ENCODE measurements around the gene PRDM1.

PRDM1 gene

GRCh38 chr6:106069478-106069877 is 16.7 kb upstream of the PRDM1 start:
- H3K79me2 ChIP-seq (ENCODE audit: control insufficient read depth, insufficient read depth, low read length, unreplicated experiment), result no peaks in the 10 kb centered on the region
- no peaks in the 10 kb centered on the region for H3K36me3 ChIP-seq (ENCODE audit: insufficient read depth, low read length)
- H3K4me1 ChIP-seq (ENCODE audit: control insufficient read depth, insufficient read depth, low read length, unreplicated experiment), result peaks cover 24% of the 10 kb centered on the region
- H3K27ac ChIP-seq (ENCODE audit: low read depth, low read length), result no peak overlapping the region
- no peak overlapping the region for H2AFZ ChIP-seq (ENCODE audit: low read length, unreplicated experiment)
- peak overlapping the region; percentile 26 for H3K4me3 ChIP-seq (ENCODE audit: low read depth, low read length)
- no peaks in the 10 kb centered on the region for H3K27me3 ChIP-seq (ENCODE audit: insufficient read depth, low read length)

GRCh38 chr6:106070636-106071035 is 15.5 kb upstream of the PRDM1 start:
- H3K36me3 ChIP-seq (ENCODE audit: insufficient read depth, low read length), result no peaks in the 10 kb centered on the region
- no peak overlapping the region for H2AFZ ChIP-seq (ENCODE audit: low read length, unreplicated experiment)
- H3K27ac ChIP-seq (ENCODE audit: low read depth, low read length), result no peak overlapping the region
- H3K4me3 ChIP-seq (ENCODE audit: low read depth, low read length), result no peak overlapping the region
- no peaks in the 10 kb centered on the region for H3K79me2 ChIP-seq (ENCODE audit: control insufficient read depth, insufficient read depth, low read length, unreplicated experiment)
- H3K27me3 ChIP-seq (ENCODE audit: insufficient read depth, low read length), result no peaks in the 10 kb centered on the region
- H3K4me1 ChIP-seq (ENCODE audit: control insufficient read depth, insufficient read depth, low read length, unreplicated experiment), result peaks cover 18% of the 10 kb centered on the region

- no peak overlapping the region for H2AFZ ChIP-seq (ENCODE audit: low read length, unreplicated experiment)
- no peaks in the 10 kb centered on the region for H3K27me3 ChIP-seq (ENCODE audit: insufficient read depth, low read length)
- H3K36me3 ChIP-seq (ENCODE audit: insufficient read depth, low read length), result no peaks in the 10 kb centered on the region
- H3K4me1 ChIP-seq (ENCODE audit: control insufficient read depth, insufficient read depth, low read length, unreplicated experiment), result peaks cover 13% of the 10 kb centered on the region
- H3K27ac ChIP-seq (ENCODE audit: low read depth, low read length), result no peak overlapping the region
- H3K4me3 ChIP-seq (ENCODE audit: low read depth, low read length), result no peak overlapping the region
- no peaks in the 10 kb centered on the region for H3K79me2 ChIP-seq (ENCODE audit: control insufficient read depth, insufficient read depth, low read length, unreplicated experiment)
Observed at GRCh38 chr6:106072501-106073090, 13.5 kb upstream of the PRDM1 start.

- H2AFZ ChIP-seq (ENCODE audit: low read length, unreplicated experiment), result no peak overlapping the region
- no peaks in the 10 kb centered on the region for H3K27me3 ChIP-seq (ENCODE audit: insufficient read depth, low read length)
- no peak overlapping the region for H3K4me3 ChIP-seq (ENCODE audit: low read depth, low read length)
- no peak overlapping the region for H3K27ac ChIP-seq (ENCODE audit: low read depth, low read length)
- no peaks in the 10 kb centered on the region for H3K36me3 ChIP-seq (ENCODE audit: insufficient read depth, low read length)
- H3K4me1 ChIP-seq (ENCODE audit: control insufficient read depth, insufficient read depth, low read length, unreplicated experiment), result peaks cover 10% of the 10 kb centered on the region
- H3K79me2 ChIP-seq (ENCODE audit: control insufficient read depth, insufficient read depth, low read length, unreplicated experiment), result no peaks in the 10 kb centered on the region
Observed at GRCh38 chr6:106074146-106074545, 12.0 kb upstream of the PRDM1 start.

- H3K4me3 ChIP-seq (ENCODE audit: low read depth, low read length), result no peak overlapping the region
- no peaks in the 10 kb centered on the region for H3K4me1 ChIP-seq (ENCODE audit: control insufficient read depth, insufficient read depth, low read length, unreplicated experiment)
- H3K79me2 ChIP-seq (ENCODE audit: control insufficient read depth, insufficient read depth, low read length, unreplicated experiment), result no peaks in the 10 kb centered on the region
- H3K27me3 ChIP-seq (ENCODE audit: insufficient read depth, low read length), result no peaks in the 10 kb centered on the region
- H3K36me3 ChIP-seq (ENCODE audit: insufficient read depth, low read length), result no peaks in the 10 kb centered on the region
- H2AFZ ChIP-seq (ENCODE audit: low read length, unreplicated experiment), result no peak overlapping the region
- H3K27ac ChIP-seq (ENCODE audit: low read depth, low read length), result no peak overlapping the region
Observed at GRCh38 chr6:106076139-106076538, 10.0 kb upstream of the PRDM1 start.

GRCh38 chr6:106077170-106077569 is 9.0 kb upstream of the PRDM1 start:
- H3K27ac ChIP-seq (ENCODE audit: low read depth, low read length), result no peak overlapping the region
- no peak overlapping the region for H3K4me3 ChIP-seq (ENCODE audit: low read depth, low read length)
- H3K27me3 ChIP-seq (ENCODE audit: insufficient read depth, low read length), result no peaks in the 10 kb centered on the region
- H3K4me1 ChIP-seq (ENCODE audit: control insufficient read depth, insufficient read depth, low read length, unreplicated experiment), result no peaks in the 10 kb centered on the region
- no peaks in the 10 kb centered on the region for H3K36me3 ChIP-seq (ENCODE audit: insufficient read depth, low read length)
- no peaks in the 10 kb centered on the region for H3K79me2 ChIP-seq (ENCODE audit: control insufficient read depth, insufficient read depth, low read length, unreplicated experiment)
- no peak overlapping the region for H2AFZ ChIP-seq (ENCODE audit: low read length, unreplicated experiment)

GRCh38 chr6:106077881-106078280 is 8.3 kb upstream of the PRDM1 start:
- no peak overlapping the region for H3K27ac ChIP-seq (ENCODE audit: low read depth, low read length)
- H3K4me3 ChIP-seq (ENCODE audit: low read depth, low read length), result no peak overlapping the region
- H3K27me3 ChIP-seq (ENCODE audit: insufficient read depth, low read length), result no peaks in the 10 kb centered on the region
- no peaks in the 10 kb centered on the region for H3K79me2 ChIP-seq (ENCODE audit: control insufficient read depth, insufficient read depth, low read length, unreplicated experiment)
- H3K4me1 ChIP-seq (ENCODE audit: control insufficient read depth, insufficient read depth, low read length, unreplicated experiment), result peaks cover 6% of the 10 kb centered on the region
- no peaks in the 10 kb centered on the region for H3K36me3 ChIP-seq (ENCODE audit: insufficient read depth, low read length)
- H2AFZ ChIP-seq (ENCODE audit: low read length, unreplicated experiment), result peak overlapping the region; percentile 57

GRCh38 chr6:106079961-106080762 is 6.0 kb upstream of the PRDM1 start:
- H3K27ac ChIP-seq (ENCODE audit: low read depth, low read length), result no peak overlapping the region
- no peak overlapping the region for H2AFZ ChIP-seq (ENCODE audit: low read length, unreplicated experiment)
- H3K27me3 ChIP-seq (ENCODE audit: insufficient read depth, low read length), result no peaks in the 10 kb centered on the region
- no peaks in the 10 kb centered on the region for H3K36me3 ChIP-seq (ENCODE audit: insufficient read depth, low read length)
- no peaks in the 10 kb centered on the region for H3K79me2 ChIP-seq (ENCODE audit: control insufficient read depth, insufficient read depth, low read length, unreplicated experiment)
- no peak overlapping the region for H3K4me3 ChIP-seq (ENCODE audit: low read depth, low read length)
- peaks cover 27% of the 10 kb centered on the region for H3K4me1 ChIP-seq (ENCODE audit: control insufficient read depth, insufficient read depth, low read length, unreplicated experiment)

- Histone ChIP-seq H3K4me1 (ENCODE audit: control insufficient read depth, insufficient read depth, low read length, unreplicated experiment) (peaks cover 30% of the 10 kb centered on the region), H3K36me3 (ENCODE audit: insufficient read depth, low read length) (no peaks in the 10 kb centered on the region), H3K27ac (ENCODE audit: low read depth, low read length) (no peak overlapping the region)
Observed at GRCh38 chr6:106080763-106081095, 5.4 kb upstream of the PRDM1 start.

GRCh38 chr6:106081715-106082114 is 4.4 kb upstream of the PRDM1 start:
- Histone ChIP-seq H3K36me3 (ENCODE audit: insufficient read depth, low read length) (no peaks in the 10 kb centered on the region), H3K79me2 (ENCODE audit: control insufficient read depth, insufficient read depth, low read length, unreplicated experiment) (no peaks in the 10 kb centered on the region), H3K4me3 (ENCODE audit: low read depth, low read length) (no peak overlapping the region), H2AFZ (ENCODE audit: low read length, unreplicated experiment) (no peak overlapping the region), H3K4me1 (ENCODE audit: control insufficient read depth, insufficient read depth, low read length, unreplicated experiment) (peaks cover 30% of the 10 kb centered on the region), H3K27ac (ENCODE audit: low read depth, low read length) (no peak overlapping the region), H3K27me3 (ENCODE audit: insufficient read depth, low read length) (no peaks in the 10 kb centered on the region)

More at GRCh38 chr6:106080763-106081095, 5.4 kb upstream of the PRDM1 start:
- Histone ChIP-seq H2AFZ (ENCODE audit: low read length, unreplicated experiment) (no peak overlapping the region), H3K4me3 (ENCODE audit: low read depth, low read length) (no peak overlapping the region), H3K27me3 (ENCODE audit: insufficient read depth, low read length) (no peaks in the 10 kb centered on the region), H3K79me2 (ENCODE audit: control insufficient read depth, insufficient read depth, low read length, unreplicated experiment) (no peaks in the 10 kb centered on the region)

- H3K36me3 ChIP-seq (ENCODE audit: insufficient read depth, low read length), result no peaks in the 10 kb centered on the region
- H3K27ac ChIP-seq (ENCODE audit: low read depth, low read length), result peak overlapping the region; percentile 55
- no peaks in the 10 kb centered on the region for H3K79me2 ChIP-seq (ENCODE audit: control insufficient read depth, insufficient read depth, low read length, unreplicated experiment)
- peaks cover 41% of the 10 kb centered on the region for H3K4me1 ChIP-seq (ENCODE audit: control insufficient read depth, insufficient read depth, low read length, unreplicated experiment)
- no peak overlapping the region for H3K4me3 ChIP-seq (ENCODE audit: low read depth, low read length)
- H3K27me3 ChIP-seq (ENCODE audit: insufficient read depth, low read length), result no peaks in the 10 kb centered on the region
- peak overlapping the region; percentile 83 for H2AFZ ChIP-seq (ENCODE audit: low read length, unreplicated experiment)
Observed at GRCh38 chr6:106082735-106083398, 3.3 kb upstream of the PRDM1 start.
